NCI-H146 treated with DMSO at 0.1 percent for 48 hours (cell line): ENCODE results near the gene SLC8A1.
A peak's percentile ranks its signal among the peaks of the same experiment; 100 is the strongest.

Source experiments
- DNase-seq: peaks from one replicate; lab custom pipeline; 2025; ENCODE audit not compliant: unreplicated experiment; lab: John Stamatoyannopoulos, UW

Gene SLC8A1

DNA sequence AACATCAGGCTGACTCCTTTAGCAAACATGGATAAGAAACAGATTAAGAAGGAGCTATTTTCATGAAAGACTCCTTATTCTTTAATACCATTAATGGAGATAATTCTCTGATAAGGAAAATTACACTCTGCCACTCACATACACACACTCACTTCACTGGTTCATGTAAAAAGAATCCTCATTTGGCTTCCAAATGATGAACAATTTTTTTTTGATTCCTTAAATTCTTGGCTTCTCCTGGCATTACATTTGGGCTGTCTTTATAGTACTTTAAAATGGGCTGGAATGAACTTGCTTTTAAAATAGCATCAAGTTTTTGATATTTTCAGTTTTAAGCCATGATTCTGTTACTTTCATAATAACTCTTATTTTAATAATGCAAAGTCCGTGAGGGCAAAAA is 328.6 kb downstream of the SLC8A1 start:
- DNase-seq, result no peak

DNA sequence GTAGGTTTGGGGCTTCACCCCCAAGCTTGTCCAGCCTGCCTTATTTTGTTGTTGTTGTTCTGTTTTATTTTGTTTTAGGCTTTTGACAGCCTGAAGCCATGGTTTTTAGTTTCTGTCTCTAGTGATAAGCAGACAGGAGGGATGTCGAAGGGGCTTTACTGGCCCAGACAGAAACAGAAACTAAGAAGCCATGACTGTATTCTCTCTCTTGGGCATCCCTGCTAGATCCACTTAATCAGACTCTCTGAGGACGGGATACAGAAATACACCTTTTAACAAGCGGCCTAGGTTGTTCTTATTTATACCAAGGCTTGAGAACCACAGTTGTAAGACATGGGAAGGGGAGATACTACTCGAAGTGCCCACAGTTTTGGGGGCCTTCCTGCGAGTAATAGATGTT is 330.9 kb downstream of the SLC8A1 start:
- DNase-seq, result no peak

DNA sequence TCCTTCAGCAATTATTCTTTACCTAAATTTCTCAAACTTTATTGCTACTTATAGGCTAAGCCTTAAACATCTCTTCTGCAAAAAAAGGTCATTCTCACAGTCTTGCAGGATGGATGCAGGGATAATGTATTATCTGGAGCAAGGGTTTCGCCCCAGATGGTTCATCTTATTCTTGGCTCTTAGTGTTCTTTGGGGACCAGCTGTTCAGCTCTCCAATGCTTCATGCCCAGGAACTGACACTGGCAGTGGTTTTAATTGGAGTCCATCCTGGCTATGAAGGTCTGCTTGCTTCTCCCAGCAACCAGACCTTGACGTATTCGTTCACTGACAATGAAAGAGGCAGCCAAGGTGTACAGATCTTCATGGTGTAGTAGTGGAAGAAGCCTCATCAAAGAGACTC is 331.9 kb downstream of the SLC8A1 start:
- DNase-seq, result no peak

DNA sequence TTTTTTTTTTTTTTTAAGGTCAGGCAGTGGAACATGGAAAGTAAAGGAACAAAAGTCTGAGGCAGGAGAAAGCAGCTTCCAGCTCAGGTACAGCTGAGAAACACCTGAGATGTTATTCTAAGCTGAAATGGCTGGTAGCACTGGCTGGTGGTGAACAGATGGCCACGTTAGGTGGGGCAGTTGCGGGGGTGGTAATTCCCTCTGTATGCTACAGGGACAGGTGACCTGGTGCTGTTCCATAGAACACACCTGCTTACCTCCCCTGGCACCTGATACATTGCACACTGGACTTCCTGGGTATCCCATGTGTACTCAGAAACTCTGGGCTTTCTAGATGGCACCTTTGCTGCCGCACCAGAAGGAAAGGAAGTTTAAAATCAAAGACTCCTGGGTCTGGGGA is 333.3 kb downstream of the SLC8A1 start:
- peak; percentile 49 for DNase-seq

DNA sequence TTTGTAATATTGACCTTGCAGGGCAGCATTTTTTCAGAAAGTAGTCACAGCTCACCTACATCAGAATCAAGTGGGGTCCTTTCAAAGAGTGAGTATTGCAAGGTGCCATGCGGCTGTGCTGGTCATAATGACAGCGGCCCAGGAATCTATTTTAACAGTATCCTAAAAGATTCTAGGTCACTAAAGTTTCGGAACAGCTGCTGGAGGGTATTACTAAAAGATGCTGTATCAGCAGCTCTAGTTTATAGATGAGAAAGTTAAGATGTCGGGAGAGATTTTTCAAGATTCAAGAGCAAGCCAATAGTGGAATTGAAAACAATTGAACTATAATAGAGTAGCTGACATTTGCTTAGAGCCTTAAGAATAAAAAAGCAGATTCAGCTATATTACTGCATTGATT is 336.0 kb downstream of the SLC8A1 start:
- DNase-seq, result no peak

DNA sequence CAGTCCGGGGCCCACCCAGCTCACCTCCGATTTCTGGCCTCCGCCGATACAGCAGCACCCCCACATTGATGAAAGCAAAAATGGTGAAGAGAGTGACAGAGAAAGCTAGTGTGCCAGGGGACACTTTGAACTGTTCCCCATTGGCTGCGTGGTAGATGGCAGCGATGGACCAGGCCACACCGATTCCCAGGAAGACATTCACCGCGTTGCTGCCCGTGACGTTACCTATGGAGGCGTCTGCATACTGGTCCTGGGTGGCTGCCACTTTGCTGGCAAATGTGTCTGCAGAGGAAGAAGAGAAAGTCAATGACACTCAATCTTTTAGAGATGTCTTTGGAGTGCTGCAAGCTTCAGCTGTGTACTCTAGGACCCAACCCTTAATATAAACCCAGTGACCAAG is 336.5 kb downstream of the SLC8A1 start:
- DNase-seq, result no peak

DNA sequence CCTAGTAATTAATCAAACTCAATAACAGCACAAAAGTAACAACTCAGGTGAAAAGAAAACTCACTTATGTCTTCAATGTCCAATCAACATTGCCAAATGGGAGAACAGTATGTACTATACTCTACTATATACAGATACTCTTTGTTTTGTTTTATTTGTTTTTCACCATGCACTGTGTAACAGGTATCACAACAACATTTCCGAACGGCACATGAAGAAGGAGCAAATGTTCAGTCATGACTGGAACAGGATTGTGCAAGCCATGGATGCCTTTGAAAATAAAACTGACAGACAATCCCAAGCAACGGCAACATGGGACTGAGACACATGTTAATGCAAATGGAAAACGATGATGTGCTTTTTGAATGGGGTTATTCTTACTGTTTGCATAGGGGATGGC is 337.9 kb downstream of the SLC8A1 start:
- DNase-seq, result no peak

DNA sequence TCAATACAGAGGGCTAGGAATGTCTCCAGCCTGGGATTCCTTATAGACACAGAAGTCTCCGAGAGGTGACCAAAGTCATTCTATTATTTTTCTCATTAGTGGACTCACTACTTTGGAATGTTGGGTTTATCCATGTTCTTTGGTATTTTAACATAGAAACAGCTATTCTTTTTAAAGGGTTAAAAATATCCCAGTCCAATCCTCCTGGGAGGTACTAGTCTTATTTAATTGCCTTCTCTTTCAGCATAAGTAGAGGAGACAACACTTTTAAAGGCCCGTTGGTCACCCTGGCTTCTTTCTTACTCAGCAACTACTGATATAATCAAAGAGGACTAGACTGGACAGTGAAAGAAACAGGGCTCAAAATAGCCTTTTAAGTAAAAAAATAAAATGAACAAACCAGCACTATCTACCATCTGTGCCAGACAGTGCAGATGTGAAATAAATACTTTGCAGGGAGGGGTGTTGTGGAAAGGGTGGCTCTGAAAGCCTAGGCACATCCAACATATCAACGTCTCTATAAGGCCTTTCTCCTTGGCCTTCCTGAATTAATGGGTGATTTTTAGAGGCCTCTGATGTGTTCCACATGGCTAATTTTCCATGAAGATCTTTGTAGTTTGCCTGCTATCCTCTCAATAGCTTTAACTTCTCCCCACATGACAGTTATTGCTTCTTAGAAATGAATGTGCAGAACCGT is 338.5 kb downstream of the SLC8A1 start:
- no peak for DNase-seq

DNA sequence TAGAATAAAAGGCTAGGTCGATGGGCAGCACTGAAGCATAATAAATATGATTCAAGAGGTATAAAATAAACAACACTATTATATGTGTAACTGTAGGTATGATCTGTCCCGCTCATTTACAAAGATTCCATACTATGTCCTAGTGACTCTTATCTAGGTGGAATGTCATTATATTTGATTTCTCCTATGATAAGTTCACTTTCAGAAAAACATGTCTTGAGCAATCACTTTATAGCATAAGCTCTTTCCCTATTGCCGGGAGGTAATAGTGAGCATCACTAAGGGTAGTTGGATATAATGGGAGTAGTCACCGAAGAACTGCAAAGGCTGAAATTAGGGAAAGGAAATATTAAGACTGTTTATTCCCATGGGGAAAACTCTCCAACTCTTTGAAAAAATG is 342.5 kb downstream of the SLC8A1 start:
- no peak for DNase-seq

DNA sequence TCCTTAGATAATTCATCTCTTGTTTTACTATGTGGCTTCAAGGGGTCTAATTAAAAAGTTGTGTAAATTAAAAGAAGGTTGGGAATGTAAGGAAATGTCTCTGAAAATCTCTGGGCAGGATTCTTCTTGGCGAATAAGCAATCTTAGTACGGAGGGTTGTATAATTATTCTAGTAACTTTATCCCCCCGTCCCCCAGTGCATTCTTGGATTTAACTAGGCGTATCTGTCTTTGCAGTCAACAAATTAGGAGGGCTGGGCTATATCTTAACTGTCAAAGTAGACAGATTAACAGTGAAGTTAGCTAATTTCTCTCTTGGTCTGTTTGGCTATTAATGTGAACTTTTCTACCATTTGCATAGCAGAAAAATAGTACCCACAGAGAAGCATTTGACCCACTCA is 343.0 kb downstream of the SLC8A1 start:
- DNase-seq, result no peak

DNA sequence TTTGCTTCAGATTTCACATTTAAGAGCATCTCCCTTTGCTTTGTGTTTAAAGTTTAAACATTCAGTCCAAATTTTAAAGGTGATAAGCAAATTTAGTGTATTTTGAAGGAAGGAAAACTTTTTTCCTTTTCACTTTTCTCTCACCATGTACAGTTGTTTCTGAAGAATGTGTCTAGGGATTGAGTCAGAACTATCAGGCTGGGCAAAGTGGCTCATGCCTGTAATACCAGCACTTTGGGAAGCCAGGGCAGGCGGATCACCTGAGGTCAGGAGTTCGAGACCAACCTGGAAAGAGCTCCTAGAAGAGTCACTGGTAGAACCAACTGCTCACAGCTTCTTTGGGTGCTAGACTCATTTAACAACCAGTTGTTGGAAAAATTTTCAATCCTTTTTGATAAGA is 345.8 kb downstream of the SLC8A1 start:
- DNase-seq, result no peak

DNA sequence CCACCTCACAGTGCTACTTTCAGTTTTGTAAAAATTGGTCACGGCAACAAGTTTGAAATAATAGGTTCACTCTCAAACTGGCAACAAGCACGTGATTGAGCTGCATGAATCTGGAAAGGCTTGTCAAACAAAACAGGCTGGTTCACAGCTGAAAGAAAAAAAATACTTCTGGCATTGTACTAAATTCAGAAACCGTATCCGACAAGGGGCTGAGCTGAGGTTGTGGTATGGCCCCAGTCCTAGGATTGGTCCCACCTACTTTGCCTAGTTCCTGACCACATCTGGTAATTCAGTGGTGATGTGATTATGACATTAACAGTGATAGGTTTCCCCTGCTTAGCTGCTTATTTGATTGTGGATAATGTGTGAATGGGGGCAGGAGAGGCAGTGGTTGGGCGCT is 346.3 kb downstream of the SLC8A1 start:
- DNase-seq, result no peak

DNA sequence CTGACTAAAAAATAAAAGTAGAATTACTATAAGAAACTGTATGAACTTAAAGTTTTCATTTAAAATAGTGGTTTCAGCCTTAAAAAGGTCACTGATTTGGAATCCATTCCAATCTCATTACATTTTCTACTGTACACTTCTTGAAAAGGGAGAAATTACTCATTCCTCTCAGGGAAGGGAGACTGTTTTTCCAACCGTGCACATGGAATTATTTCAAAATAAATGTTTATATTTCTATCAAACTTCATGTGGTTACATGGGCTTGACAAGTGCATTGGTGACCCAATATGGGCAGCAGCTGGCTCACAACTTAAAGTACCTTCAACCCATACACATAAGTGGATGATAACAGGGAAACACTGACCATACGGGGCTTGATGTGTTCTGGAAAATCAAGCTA is 348.3 kb downstream of the SLC8A1 start:
- DNase-seq, result no peak

DNA sequence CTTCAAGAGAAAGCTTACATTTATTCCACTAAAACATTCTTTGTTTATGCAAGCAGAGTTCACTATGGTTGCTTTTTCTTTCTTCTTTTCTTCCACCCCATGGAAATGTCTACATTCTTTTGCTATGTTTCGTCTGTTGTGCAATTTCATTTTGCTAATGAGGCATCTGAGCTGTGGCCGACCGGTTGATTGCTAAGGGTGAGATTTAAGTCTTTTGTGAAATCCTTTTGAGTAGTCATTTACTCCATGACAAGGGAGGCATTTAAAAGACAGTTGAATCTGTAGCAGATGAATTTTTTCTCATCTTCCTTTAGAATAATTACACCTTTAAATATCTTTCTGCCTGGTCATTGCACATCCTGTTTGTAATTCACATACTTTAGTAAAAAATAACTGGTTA is 348.7 kb downstream of the SLC8A1 start:
- no peak for DNase-seq

DNA sequence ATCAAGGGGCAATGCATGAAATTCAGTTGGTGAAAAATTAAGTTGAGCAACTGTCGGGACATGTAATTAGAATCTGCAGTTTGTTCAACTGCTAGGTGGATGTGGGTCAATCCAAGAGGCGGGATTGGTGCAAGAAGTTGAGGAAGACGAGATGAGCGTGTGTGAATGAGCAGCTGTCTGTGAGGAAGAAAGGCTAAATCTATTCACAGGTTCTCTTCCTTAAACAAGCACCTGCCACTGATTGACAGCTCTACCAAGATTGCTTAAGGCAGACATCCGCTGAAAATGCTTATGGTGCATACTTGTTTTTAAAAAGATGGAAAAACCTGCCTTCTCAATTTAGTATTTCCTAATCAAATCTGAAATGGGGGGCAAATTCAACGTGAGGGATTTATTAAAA is 349.4 kb downstream of the SLC8A1 start:
- DNase-seq, result no peak

DNA sequence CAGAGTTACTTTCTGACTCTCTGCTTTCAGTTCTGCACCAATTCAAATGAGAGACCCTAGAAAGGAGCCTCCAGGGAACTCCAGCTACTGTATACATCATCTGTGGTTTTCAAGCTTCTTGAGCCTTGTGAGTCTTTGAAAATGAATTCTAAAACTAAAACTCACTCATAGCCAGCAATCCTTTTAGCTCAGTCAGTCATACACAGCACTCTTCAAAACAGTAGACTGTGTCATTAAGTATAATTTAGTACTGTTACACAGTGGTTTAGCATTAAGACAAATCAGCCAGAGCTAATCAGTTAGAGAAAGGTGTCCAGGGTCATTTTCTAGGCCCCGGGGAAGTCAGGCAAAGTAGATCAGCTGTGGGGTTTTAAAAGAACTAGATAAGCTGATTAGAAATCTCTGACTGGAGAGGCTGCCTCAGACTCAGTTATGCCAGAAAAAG is 350.7 kb downstream of the SLC8A1 start:
- peak; percentile 48 for DNase-seq

DNA sequence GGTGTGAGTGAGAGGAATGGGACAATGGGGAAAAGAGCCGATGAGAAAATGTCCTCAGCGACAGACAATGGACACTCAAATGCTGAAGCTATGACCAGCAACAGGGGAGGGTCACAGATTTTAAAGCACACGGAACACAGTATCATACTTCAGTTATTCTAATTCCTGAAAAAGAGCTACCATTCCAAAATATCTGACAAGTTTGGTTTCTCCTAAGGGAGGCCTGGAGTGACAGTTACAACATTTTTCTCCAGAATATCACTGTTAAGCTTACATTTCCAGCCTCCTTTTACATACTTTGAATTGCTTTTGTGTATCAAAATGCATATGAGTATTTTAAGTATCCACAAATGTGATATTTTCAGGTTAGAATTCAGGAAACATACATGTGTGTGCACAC is 351.2 kb downstream of the SLC8A1 start:
- no peak for DNase-seq

DNA sequence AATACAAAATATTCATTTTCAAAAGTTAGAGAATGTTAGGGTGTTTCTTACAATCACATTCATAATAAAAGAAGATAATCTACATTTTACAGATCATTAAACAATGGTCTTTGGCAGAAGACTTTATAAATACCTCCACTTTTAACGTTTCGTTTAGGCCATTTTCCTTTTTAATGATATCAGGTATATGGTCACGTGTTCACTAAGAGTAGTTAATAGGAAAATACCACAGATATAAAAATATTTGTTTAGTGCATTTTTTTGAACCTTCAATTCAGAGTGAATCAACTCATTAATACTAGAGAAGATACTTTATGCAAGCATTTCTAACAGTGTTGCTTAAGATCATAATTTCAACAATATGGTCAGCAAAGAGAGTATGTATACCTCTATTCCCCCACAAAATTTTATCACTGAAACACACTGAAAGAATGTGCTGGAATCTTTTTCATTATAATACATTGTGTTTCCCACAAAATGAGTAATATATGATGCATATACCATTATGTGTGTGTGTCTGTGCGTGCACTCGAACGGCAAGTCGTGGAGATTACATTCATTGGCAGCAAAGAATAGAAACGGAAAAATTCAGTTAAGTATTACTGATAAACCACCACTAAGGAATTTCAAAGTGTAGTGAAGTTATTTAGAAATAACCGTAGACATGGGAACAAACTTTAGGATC is 353.0 kb downstream of the SLC8A1 start:
- no peak for DNase-seq

DNA sequence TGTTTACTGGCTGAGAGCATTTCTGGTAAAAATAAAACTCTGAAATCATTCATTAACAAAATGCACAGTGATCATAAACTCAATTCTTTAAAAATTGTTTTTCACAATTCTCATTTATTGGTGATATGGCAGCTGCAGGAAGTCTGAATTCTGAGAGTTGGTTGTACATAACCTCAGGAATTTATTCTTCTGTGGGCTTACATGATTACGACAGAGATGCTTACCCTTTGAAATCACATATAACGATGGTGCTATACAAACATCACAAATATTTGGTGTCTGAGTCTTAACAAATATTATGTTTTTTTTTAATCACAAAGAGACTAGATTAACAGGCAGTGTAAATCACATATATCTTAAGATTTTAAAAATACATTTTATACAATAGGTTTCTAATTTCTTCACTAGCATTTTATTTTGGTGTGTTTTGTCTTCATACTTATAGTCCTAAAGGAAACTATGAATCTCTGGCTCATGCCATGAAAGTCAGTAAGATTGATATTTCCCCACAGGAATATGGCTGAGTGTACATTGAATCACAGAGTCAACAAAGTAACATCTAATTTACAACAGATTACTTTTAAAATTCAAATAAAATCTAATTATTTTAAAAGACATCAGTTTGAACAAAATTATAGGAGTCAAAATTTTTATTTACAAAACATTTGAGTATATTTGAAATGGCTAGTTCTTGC is 354.1 kb downstream of the SLC8A1 start:
- no peak for DNase-seq

DNA sequence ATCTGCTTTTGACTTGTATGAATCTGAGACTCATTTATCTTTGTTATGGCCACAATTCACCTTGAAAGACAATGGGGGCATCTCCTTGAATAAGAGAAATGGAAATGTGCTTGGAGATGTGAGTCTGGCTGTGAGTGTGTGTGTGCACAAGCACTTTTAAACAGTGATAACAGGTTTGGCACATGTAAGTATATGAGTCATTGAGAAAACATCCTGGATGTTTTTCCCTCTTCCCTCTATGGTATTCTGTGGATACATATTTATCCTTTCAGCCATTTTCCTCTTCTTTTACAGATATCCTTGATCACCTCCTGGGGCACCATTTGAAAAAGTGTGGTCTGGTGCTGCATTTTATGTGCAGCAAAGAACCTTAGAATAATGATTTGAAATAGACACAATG is 355.5 kb downstream of the SLC8A1 start:
- peak; percentile 66 for DNase-seq

DNA sequence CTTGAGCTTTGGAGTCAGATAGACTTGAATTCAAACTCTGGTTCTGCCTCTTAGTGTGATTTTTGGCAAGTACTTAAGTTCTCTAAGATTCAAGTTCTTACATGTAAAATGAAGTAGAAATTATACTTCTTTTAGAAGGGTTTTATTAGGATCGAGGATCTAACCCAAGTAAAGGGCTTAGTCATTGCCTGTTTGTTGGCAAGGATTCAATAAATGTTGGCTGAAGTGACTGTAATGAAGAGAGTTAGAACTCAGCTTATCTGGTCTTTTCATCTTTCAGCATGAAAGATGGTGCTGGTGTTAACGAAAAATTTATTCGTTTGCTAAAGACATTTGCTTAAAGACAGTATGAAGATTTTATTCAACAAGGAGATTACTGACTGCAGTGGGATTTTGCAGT is 356.9 kb downstream of the SLC8A1 start:
- DNase-seq, result no peak

DNA sequence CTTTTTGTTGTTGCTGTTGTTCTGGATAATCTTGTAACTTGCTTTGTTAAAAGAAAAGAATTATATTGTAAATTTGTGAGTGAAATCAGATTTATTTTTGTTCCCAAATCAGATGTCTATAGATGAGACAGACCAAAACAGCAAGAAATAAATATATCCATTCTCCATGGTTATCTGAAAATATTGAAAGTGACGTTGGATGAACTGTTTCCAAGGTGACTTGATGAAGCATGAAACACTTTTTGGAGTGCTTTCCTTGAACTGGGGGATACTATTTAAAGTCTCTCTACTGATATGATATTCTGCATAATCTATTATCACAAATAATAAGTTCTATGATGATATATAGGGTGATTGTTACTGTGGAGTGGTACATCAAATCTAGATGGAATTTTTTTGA is 357.4 kb downstream of the SLC8A1 start:
- DNase-seq, result no peak
